HG03039 (cell line): Measurements from ENCODE around the gene IQGAP1.
"Not testable (repeated sequence)": the region's sequence is repeated elsewhere in the genome, so short reads cannot be mapped to it uniquely, and the experiment has no call there.

ENCODE experiments used
- ATAC-seq: cut with Tn5 transposase; IDR thresholded peaks from one replicate; pipeline ENCODE4 v1.9.1; 2021; ENCODE audit warnings: mild to moderate bottlenecking, moderate library complexity; ENCODE audit not compliant: unreplicated experiment

The IQGAP1 gene

GRCh38 chr15:90387534-90388461 is at the start of gene IQGAP1:
Gene IQGAP1 (plus strand): TSS chr15:90388242. CDS start chr15:90388342, 100 bp downstream.
- ATAC-seq, result peak; percentile 89

- ATAC-seq, result no peak
These were observed 49.5 kb upstream of the IQGAP1 start for GRCh38 chr15:90338532-90338931.

- no peak for ATAC-seq
These were observed 47.7 kb upstream of the IQGAP1 start for GRCh38 chr15:90340345-90340744.

GRCh38 chr15:90343302-90343790 is 44.7 kb upstream of the IQGAP1 start:
- ATAC-seq, result no peak

GRCh38 chr15:90344662-90345061 is 43.4 kb upstream of the IQGAP1 start:
- ATAC-seq, result no peak

GRCh38 chr15:90345857-90346256 is 42.2 kb upstream of the IQGAP1 start:
- no peak for ATAC-seq

- not testable (repeated sequence) for ATAC-seq
These were observed 40.5 kb upstream of the IQGAP1 start for GRCh38 chr15:90347431-90348065.

- no peak for ATAC-seq
These were observed 39.6 kb upstream of the IQGAP1 start for GRCh38 chr15:90348456-90348855.

GRCh38 chr15:90349072-90349471 is 39.0 kb upstream of the IQGAP1 start:
- no peak for ATAC-seq

- no peak for ATAC-seq
These were observed 38.2 kb upstream of the IQGAP1 start for GRCh38 chr15:90349821-90350220.

- ATAC-seq, result peak; percentile 2
These were observed 36.4 kb upstream of the IQGAP1 start for GRCh38 chr15:90351479-90352106.

GRCh38 chr15:90352107-90352893 is 35.7 kb upstream of the IQGAP1 start, which contains the start of gene ZNF774:
Gene ZNF774 (plus strand): TSS chr15:90352284. CDS start chr15:90354661, 2,377 bp downstream.
- ATAC-seq, result peak; percentile 93

GRCh38 chr15:90354986-90355385 is 33.1 kb upstream of the IQGAP1 start:
- ATAC-seq, result no peak

- ATAC-seq, result no peak
These were observed 29.7 kb upstream of the IQGAP1 start for GRCh38 chr15:90358124-90359033.

- ATAC-seq, result no peak
These were observed 27.3 kb upstream of the IQGAP1 start for GRCh38 chr15:90360746-90361145.

- ATAC-seq, result no peak
These were observed 25.2 kb upstream of the IQGAP1 start for GRCh38 chr15:90362936-90363212.

GRCh38 chr15:90364251-90364650 is 23.8 kb upstream of the IQGAP1 start:
- ATAC-seq, result no peak

GRCh38 chr15:90365414-90366055 is 22.5 kb upstream of the IQGAP1 start:
- ATAC-seq, result no peak

- no peak for ATAC-seq
These were observed 20.5 kb upstream of the IQGAP1 start for GRCh38 chr15:90367576-90367975.
